Caco-2 (cell line): ENCODE data around the gene IL16. TPM values are rescaled to one million over a fixed set of nuclear protein-coding genes. Genes with fewer than 3 reads are reported as not detected.

Experiments
- BruUV-seq: library from RNA; stranded (reverse); fragments of 400-500 nt; replicated peaks from 2 replicates; lab custom pipeline; 2021; lab: Mats Ljungman, UMichigan
- CTCF ChIA-PET: fragments of 300-600 bp; sonication (Branson Sonifier 250); formaldehyde crosslinking; loops from one replicate; lab custom pipeline; 2022; ENCODE audit warnings: antibody characterized with exemption; lab: Charles Lee
- POLR2A ChIA-PET: fragments of 300-600 bp; sonication (Branson Sonifier 250); formaldehyde crosslinking; loops from one replicate; lab custom pipeline; 2022; ENCODE audit warnings: antibody characterized with exemption; lab: Charles Lee
- DNase-seq, 2 experiments: peaks; one replicate each; pipeline versions ENCODE4 v3.0.0 to v3.0.0-alpha.2; 2020 to 2022
- H3K27me3 ChIP-seq: replicated peaks from 2 replicates; pipeline ENCODE4 v1.6.0; 2011; ENCODE audit warnings: low read length; ENCODE audit not compliant: control insufficient read depth, insufficient read depth
- H3K36me3 ChIP-seq: 2 replicates; pipeline ENCODE4 v1.5.1; 2011; ENCODE audit warnings: low read length; ENCODE audit not compliant: control insufficient read depth, insufficient read depth
- H3K4me1 ChIP-seq: fragments of 250-450 bp; sonication (Bioruptor Pico); 2 replicates; pipeline ENCODE4 v1.5.1; 2020; ENCODE audit warnings: mild to moderate bottlenecking
- H3K4me3 ChIP-seq: 2 replicates; pipeline ENCODE4 v1.5.1; 2011; ENCODE audit warnings: low read depth, mild to moderate bottlenecking, control low read depth, low read length
- H3K9me3 ChIP-seq: fragments of 250-450 bp; sonication (Bioruptor Pico); 2 replicates; pipeline ENCODE4 v1.5.1; 2020; ENCODE audit warnings: mild to moderate bottlenecking, moderate library complexity
- H3K27ac Mint-ChIP-seq: one replicate; pipeline ENCODE4 v1.8.0; 2022; ENCODE audit warnings: mixed read lengths; ENCODE audit not compliant: unreplicated experiment
- H3K27me3 Mint-ChIP-seq: one replicate; pipeline ENCODE4 v1.8.0; 2022; ENCODE audit warnings: mixed read lengths; ENCODE audit not compliant: insufficient read depth, unreplicated experiment
- H3K36me3 Mint-ChIP-seq: one replicate; pipeline ENCODE4 v1.8.0; 2022; ENCODE audit warnings: mild to moderate bottlenecking, mixed read lengths; ENCODE audit not compliant: insufficient read depth, unreplicated experiment
- H3K4me1 Mint-ChIP-seq: one replicate; pipeline ENCODE4 v1.8.0; 2022; ENCODE audit warnings: low read depth, mixed read lengths; ENCODE audit not compliant: unreplicated experiment
- H3K4me3 Mint-ChIP-seq: one replicate; pipeline ENCODE4 v1.8.0; 2022; ENCODE audit warnings: mild to moderate bottlenecking, moderate library complexity, mixed read lengths; ENCODE audit not compliant: unreplicated experiment
- H3K9me3 Mint-ChIP-seq: one replicate; pipeline ENCODE4 v1.8.0; 2022; ENCODE audit warnings: mixed read lengths; ENCODE audit not compliant: unreplicated experiment
- intact Hi-C: fragments of 100-400 bp; cut with micrococcal nuclease; formaldehyde crosslinking; loops from one replicate; pipeline ENCODE4 v1.10.0; 2022; ENCODE audit not compliant: unreplicated experiment
- total RNA-seq: library from RNA; stranded (reverse); gene quantifications from 2 replicates; pipeline ENCODE4 v1.2.3, GENCODE V29; 2022
- TF ChIP-seq, protein P1 (sequence below), 2 experiments: fragments of 200-600 bp in 1 of 2; IDR thresholded peaks; 1 replicate in 1 of 2; 2 replicates in 1 of 2; pipeline versions ENCODE4 v1.5.1 to v1.8.0; 2011 to 2022; ENCODE audit warnings: antibody characterized with exemption in 1 of 2, control low read depth in 1 of 2, inconsistent platforms in 1 of 2, low read depth in 1 of 2, low read length in 1 of 2, mild to moderate bottlenecking in 1 of 2, moderate library complexity in 1 of 2; ENCODE audit not compliant: insufficient read depth in 1 of 2, severe bottlenecking in 1 of 2, unreplicated experiment in 1 of 2

IL16 gene
- total RNA-seq, 1 experiment from 2014 or later, result not detected

DNA sequence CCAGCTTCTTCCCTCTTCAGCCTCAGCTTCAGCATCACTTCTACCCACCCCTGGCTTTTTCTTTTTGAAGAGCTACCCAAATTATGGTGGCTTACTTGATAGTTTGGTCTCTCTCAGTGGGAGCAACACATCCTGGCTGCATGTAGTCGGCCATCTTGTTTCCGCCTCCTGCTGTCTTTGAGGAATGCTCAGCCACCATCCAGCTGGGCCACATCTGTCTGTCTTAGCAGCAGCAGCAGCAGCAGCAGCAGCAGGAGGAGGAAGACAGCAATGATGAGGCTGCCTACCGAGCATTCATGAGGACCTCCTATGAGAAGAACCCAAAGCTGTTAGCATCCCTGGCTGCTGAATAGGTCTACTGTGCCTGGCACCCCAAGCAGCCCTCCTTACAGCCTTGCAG lies 19.7 kb downstream of the IL16 start:
- ChIA-PET CTCF (no interaction called here), POLR2A (no interaction called here)
- no TSS peak for BruUV-seq
- TF ChIP-seq, protein P1, sequence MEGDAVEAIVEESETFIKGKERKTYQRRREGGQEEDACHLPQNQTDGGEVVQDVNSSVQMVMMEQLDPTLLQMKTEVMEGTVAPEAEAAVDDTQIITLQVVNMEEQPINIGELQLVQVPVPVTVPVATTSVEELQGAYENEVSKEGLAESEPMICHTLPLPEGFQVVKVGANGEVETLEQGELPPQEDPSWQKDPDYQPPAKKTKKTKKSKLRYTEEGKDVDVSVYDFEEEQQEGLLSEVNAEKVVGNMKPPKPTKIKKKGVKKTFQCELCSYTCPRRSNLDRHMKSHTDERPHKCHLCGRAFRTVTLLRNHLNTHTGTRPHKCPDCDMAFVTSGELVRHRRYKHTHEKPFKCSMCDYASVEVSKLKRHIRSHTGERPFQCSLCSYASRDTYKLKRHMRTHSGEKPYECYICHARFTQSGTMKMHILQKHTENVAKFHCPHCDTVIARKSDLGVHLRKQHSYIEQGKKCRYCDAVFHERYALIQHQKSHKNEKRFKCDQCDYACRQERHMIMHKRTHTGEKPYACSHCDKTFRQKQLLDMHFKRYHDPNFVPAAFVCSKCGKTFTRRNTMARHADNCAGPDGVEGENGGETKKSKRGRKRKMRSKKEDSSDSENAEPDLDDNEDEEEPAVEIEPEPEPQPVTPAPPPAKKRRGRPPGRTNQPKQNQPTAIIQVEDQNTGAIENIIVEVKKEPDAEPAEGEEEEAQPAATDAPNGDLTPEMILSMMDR (IDR thresholded peaks at IDR 0.05; ENCODE audit: insufficient read depth in 1 of 2, low read depth in 1 of 2, low read length in 1 of 2, severe bottlenecking in 1 of 2, unreplicated experiment in 1 of 2), result no peak
- no peaks in the 10 kb centered on the region; the same call in 1 of the 2 replicates for H3K9me3 ChIP-seq
- H3K27me3 ChIP-seq, result no peaks in the 10 kb centered on the region
- Mint-ChIP-seq H3K4me1 (no peaks in the 10 kb centered on the region), H3K4me3 (no peak overlapping the region), H3K9me3 (no peaks in the 10 kb centered on the region), H3K27me3 (peaks cover 2% of the 10 kb centered on the region), H3K36me3 (no peaks in the 10 kb centered on the region), H3K27ac (no peak overlapping the region)
- intact Hi-C loops, result no loop called here
- no peaks in the 10 kb centered on the region for H3K4me1 ChIP-seq
- DNase-seq, result no peak
- no peaks in the 10 kb centered on the region for H3K36me3 ChIP-seq
- H3K4me3 ChIP-seq, result no peak overlapping the region

DNA sequence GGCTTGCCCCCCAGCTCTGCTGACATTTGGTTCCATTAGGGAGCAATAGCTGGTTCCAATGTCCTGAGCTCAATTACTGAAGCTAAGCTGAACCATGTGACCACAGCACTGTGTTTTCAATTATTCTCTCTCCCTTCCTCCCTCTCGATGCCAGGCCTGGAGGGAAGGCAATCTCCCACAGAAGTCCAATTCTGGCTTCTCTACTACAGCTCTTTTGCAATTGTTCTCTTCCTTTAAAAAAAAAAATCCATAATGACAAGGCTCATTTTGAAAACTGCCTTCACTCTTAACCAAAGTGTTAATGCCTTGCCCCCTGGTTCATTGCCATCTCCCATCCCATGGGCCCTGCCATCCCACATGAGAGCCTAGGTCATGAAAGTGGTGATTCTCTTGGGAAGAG lies 24.8 kb downstream of the IL16 start:
- TF ChIP-seq, protein P1 (IDR thresholded peaks at IDR 0.05; ENCODE audit: insufficient read depth in 1 of 2, low read depth in 1 of 2, low read length in 1 of 2, severe bottlenecking in 1 of 2, unreplicated experiment in 1 of 2), result no peak
- H3K4me1 ChIP-seq, result no peaks in the 10 kb centered on the region
- no peak overlapping the region for H3K27ac Mint-ChIP-seq
- CTCF ChIA-PET, result interaction anchor here (0.7 kb wide), 1 partner anchor 356 kb away, joined by 3 read pairs; no protein-coding TSS in a partner anchor
- POLR2A ChIA-PET, result no interaction called here
- H3K36me3 ChIP-seq, result no peaks in the 10 kb centered on the region
- no peaks in the 10 kb centered on the region for H3K36me3 Mint-ChIP-seq
- no peak for DNase-seq
- intact Hi-C loops, result no loop called here
- no peaks in the 10 kb centered on the region for H3K4me1 Mint-ChIP-seq
- H3K27me3 Mint-ChIP-seq, result peaks cover 5% of the 10 kb centered on the region
- no peaks in the 10 kb centered on the region for H3K9me3 Mint-ChIP-seq
- no peaks in the 10 kb centered on the region; the same call in 1 of the 2 replicates for H3K9me3 ChIP-seq
- H3K4me3 Mint-ChIP-seq, result no peak overlapping the region
- H3K4me3 ChIP-seq, result no peak overlapping the region
- H3K27me3 ChIP-seq, result no peaks in the 10 kb centered on the region
- BruUV-seq, result no TSS peak

DNA sequence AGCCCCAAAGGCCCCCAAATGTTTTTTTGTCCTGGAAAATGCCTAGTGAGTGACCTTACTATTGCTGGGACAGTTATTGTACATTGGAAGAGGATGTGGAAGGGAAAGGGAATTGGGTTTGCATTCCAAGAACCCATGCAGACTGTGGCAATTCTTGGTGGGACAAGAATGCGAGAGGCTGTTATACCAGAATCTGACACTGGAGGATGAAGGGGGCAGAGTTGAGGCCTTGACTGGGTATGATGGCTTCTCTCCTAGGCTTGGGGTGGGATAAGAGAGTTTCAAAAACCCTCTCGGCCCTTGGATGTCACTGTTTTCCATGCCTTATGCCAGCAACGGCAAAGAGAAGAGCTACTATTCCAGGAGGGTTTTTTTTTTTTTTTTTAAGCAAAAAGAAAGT lies 25.3 kb downstream of the IL16 start:
- no peaks in the 10 kb centered on the region for H3K4me1 ChIP-seq
- H3K4me1 Mint-ChIP-seq, result no peaks in the 10 kb centered on the region
- H3K9me3 Mint-ChIP-seq, result no peaks in the 10 kb centered on the region
- H3K4me3 ChIP-seq, result no peak overlapping the region
- no peaks in the 10 kb centered on the region for H3K36me3 Mint-ChIP-seq
- BruUV-seq, result no TSS peak
- POLR2A ChIA-PET, result no interaction called here
- CTCF ChIA-PET, result interaction anchor here (0.7 kb wide), 1 partner anchor 356 kb away, joined by 3 read pairs; no protein-coding TSS in a partner anchor
- H3K27me3 ChIP-seq, result no peaks in the 10 kb centered on the region
- H3K27me3 Mint-ChIP-seq, result peaks cover 5% of the 10 kb centered on the region
- no peak for DNase-seq
- no peaks in the 10 kb centered on the region; the same call in 1 of the 2 replicates for H3K9me3 ChIP-seq
- H3K4me3 Mint-ChIP-seq, result no peak overlapping the region
- H3K36me3 ChIP-seq, result no peaks in the 10 kb centered on the region
- intact Hi-C loops, result no loop called here
- TF ChIP-seq, protein P1 (IDR thresholded peaks at IDR 0.05; ENCODE audit: insufficient read depth in 1 of 2, low read depth in 1 of 2, low read length in 1 of 2, severe bottlenecking in 1 of 2, unreplicated experiment in 1 of 2), result no peak
- no peak overlapping the region for H3K27ac Mint-ChIP-seq
